A549 (cell line): ENCODE measurements around the gene IQGAP2. TPM values are rescaled to one million over a fixed set of nuclear protein-coding genes. Genes with fewer than 3 reads are reported as not detected.

Source experiments
- ATAC-seq, 2 experiments: fragments of 200-7000 bp in 1 of 2; fragments of >200 bp in 1 of 2; cut with Nextera tagmentation in 1 of 2; cut with Tn5 transposase in 1 of 2; 3 replicates each; pipeline versions ENCODE4 v1.8.0 to v1.9.1; 2018 to 2020; ENCODE audit warnings: mild to moderate bottlenecking in 1 of 2, moderate library complexity in 1 of 2
- CTCF ChIA-PET: fragments of 300-600 bp; sonication (Branson Sonifier 250); formaldehyde crosslinking; extraction: SDS; loops from one replicate; lab custom pipeline; 2021; ENCODE audit warnings: antibody characterized with exemption, inconsistent platforms; lab: Yijun Ruan, JAX
- POLR2A ChIA-PET: fragments of 350-600 bp; formaldehyde crosslinking; extraction: SDS; loops from one replicate; lab custom pipeline; 2021; ENCODE audit warnings: antibody characterized with exemption, inconsistent platforms; lab: Yijun Ruan, JAX
- DNase-seq, 2 experiments: peaks; one replicate each; pipeline versions ENCODE4 v3.0.0 to v3.0.0-alpha.2; 2011 to 2016; ENCODE audit warnings: low read depth in 1 of 2, low spot score in 1 of 2
- FAIRE-seq: peaks from 2 replicates; lab custom pipeline; 2011; peaks lifted over from hg19 to GRCh38; lab: Jason Lieb, UNC
- H3K27ac ChIP-seq, 2 experiments: fragments of >200 bp; sonication (Bioruptor Twin); formaldehyde crosslinking; 3 replicates each; pipeline ENCODE4 v1.5.1; 2016 to 2017
- H3K4me1 ChIP-seq: fragments of >200 bp; sonication (Bioruptor Twin); formaldehyde crosslinking; 3 replicates; pipeline ENCODE4 v1.6.1; 2016
- H3K4me2 ChIP-seq: fragments of >200 bp; sonication (Bioruptor Twin); formaldehyde crosslinking; 3 replicates; pipeline ENCODE4 v1.6.1; 2016
- H3K4me3 ChIP-seq: fragments of >200 bp; sonication (Bioruptor Twin); formaldehyde crosslinking; 3 replicates; pipeline ENCODE4 v1.5.1; 2016
- H3K9me3 ChIP-seq: fragments of >200 bp; sonication (Bioruptor Twin); formaldehyde crosslinking; 3 replicates; pipeline ENCODE4 v1.6.1; 2016
- BCL3 ChIP-seq: fragments of >200 bp; sonication (Bioruptor Twin); formaldehyde crosslinking; IDR thresholded peaks from 3 replicates; pipeline ENCODE4 v1.6.1; 2016
- CBX2 ChIP-seq: fragments of 200-600 bp; sonication (generic); IDR thresholded peaks from 2 replicates; pipeline ENCODE4 v1.6.1; 2016; ENCODE audit warnings: low read depth, mild to moderate bottlenecking, borderline replicate concordance
- CBX8 ChIP-seq: fragments of 200-600 bp; sonication (generic); IDR thresholded peaks from 2 replicates; pipeline ENCODE4 v1.6.1; 2016
- CEBPB ChIP-seq, 2 experiments: fragments of >200 bp in 1 of 2; sonication (Bioruptor Twin) in 1 of 2; formaldehyde crosslinking in 1 of 2; IDR thresholded peaks; 2 replicates each; pipeline ENCODE4 v1.6.1; 2012 to 2016
- CTCF ChIP-seq: fragments of >200 bp; sonication (Bioruptor Twin); formaldehyde crosslinking; IDR thresholded peaks from 3 replicates; pipeline ENCODE4 v1.5.1; 2016
- ELK1 ChIP-seq: fragments of 150-350 bp; IDR thresholded peaks from 2 replicates; pipeline ENCODE4 v1.6.1; 2014; ENCODE audit warnings: low read depth, mild to moderate bottlenecking, low read length
- EP300 ChIP-seq, 2 experiments: fragments of >200 bp; sonication (Bioruptor Twin); formaldehyde crosslinking; IDR thresholded peaks; 2 replicates in 1 of 2; 3 replicates in 1 of 2; pipeline ENCODE4 v1.6.1; 2016 to 2017
- GATA3 ChIP-seq: IDR thresholded peaks from 2 replicates; pipeline ENCODE4 v1.6.1; 2012; ENCODE audit warnings: borderline replicate concordance
- HDAC2 ChIP-seq: fragments of 200-600 bp; sonication (generic); IDR thresholded peaks from 2 replicates; pipeline ENCODE4 v1.6.1; 2016
- HEYL ChIP-seq: fragments of 250-450 bp; sonication (Bioruptor Pico); IDR thresholded peaks from 2 replicates; pipeline ENCODE4 v1.8.0; 2021; ENCODE audit warnings: mild to moderate bottlenecking, moderate library complexity
- HOXA7 ChIP-seq: fragments of 250-450 bp; sonication (Bioruptor Pico); IDR thresholded peaks from 2 replicates; pipeline ENCODE4 v1.5.0; 2020; ENCODE audit warnings: mild to moderate bottlenecking, moderate library complexity
- HOXB13 ChIP-seq: fragments of 250-450 bp; sonication (Bioruptor Pico); IDR thresholded peaks from 2 replicates; pipeline ENCODE4 v1.5.0; 2020; ENCODE audit warnings: low read depth, mild to moderate bottlenecking, moderate library complexity
- JUNB ChIP-seq: fragments of >200 bp; sonication (Bioruptor Twin); formaldehyde crosslinking; IDR thresholded peaks from 2 replicates; pipeline ENCODE4 v1.6.1; 2016
- KDM1A ChIP-seq: fragments of 200-600 bp; sonication (generic); IDR thresholded peaks from 2 replicates; pipeline ENCODE4 v1.6.1; 2016; ENCODE audit warnings: low read depth, mild to moderate bottlenecking
- MAX ChIP-seq: IDR thresholded peaks from 2 replicates; pipeline ENCODE4 v1.6.1; 2012
- NPAS2 ChIP-seq: fragments of 250-450 bp; sonication (Bioruptor Pico); IDR thresholded peaks from 2 replicates; pipeline ENCODE4 v1.8.0; 2022; ENCODE audit warnings: mild to moderate bottlenecking, moderate library complexity, borderline replicate concordance
- PHF8 ChIP-seq: fragments of 200-600 bp; sonication (generic); IDR thresholded peaks from 2 replicates; pipeline ENCODE4 v1.6.1; 2016; ENCODE audit warnings: low read depth, mild to moderate bottlenecking, antibody characterized with exemption, moderate library complexity, borderline replicate concordance
- REST ChIP-seq: fragments of 200-600 bp; sonication (generic); IDR thresholded peaks from 2 replicates; pipeline ENCODE4 v1.6.1; 2016; ENCODE audit warnings: antibody characterized with exemption, mild to moderate bottlenecking, moderate library complexity
- RFX5 ChIP-seq: fragments of 450-650 bp; IDR thresholded peaks from 2 replicates; pipeline ENCODE4 v1.7.1; 2014; ENCODE audit warnings: antibody characterized with exemption, mild to moderate bottlenecking, moderate library complexity
- SMC3 ChIP-seq: fragments of >200 bp; sonication (Bioruptor Twin); formaldehyde crosslinking; IDR thresholded peaks from 3 replicates; pipeline ENCODE4 v1.6.1; 2018; ENCODE audit warnings: inconsistent platforms
- SREBF2 ChIP-seq: fragments of 450-650 bp; IDR thresholded peaks from 2 replicates; pipeline ENCODE4 v1.6.1; 2014; ENCODE audit warnings: mild to moderate bottlenecking, moderate library complexity
- USF2 ChIP-seq: fragments of 450-650 bp; IDR thresholded peaks from 2 replicates; pipeline ENCODE4 v1.6.1; 2014; ENCODE audit warnings: antibody characterized with exemption
- ZFP36 ChIP-seq: fragments of 450-650 bp; IDR thresholded peaks from 2 replicates; pipeline ENCODE4 v1.6.1; 2014; ENCODE audit warnings: borderline replicate concordance; ENCODE audit not compliant: partially characterized antibody
- ZNF302 ChIP-seq: fragments of 250-450 bp; sonication (Bioruptor Pico); IDR thresholded peaks from 2 replicates; pipeline ENCODE4 v1.9.0; 2021; ENCODE audit warnings: inconsistent platforms, mild to moderate bottlenecking, moderate library complexity
- ZSCAN20 ChIP-seq: fragments of 250-450 bp; sonication (Bioruptor Pico); IDR thresholded peaks from 2 replicates; pipeline ENCODE4 v1.8.0; 2022; ENCODE audit warnings: mild to moderate bottlenecking, moderate library complexity
- WGBS: methylation state at CpG from one replicate; pipeline ENCODE4 v1.1.6; 2017; ENCODE audit errors: missing lambda C conversion rate; 5-methylcytosine and 5-hydroxymethylcytosine counted together
- polyA plus RNA-seq, 4 experiments: library from polyadenylated mRNA; depleted of rRNA in 3 of 4; stranded (reverse); fragments of >200 nt; fragmentation: RNase III in 1 of 4; extraction: RNeasy Plus Mini Kit Qiagen cat#74134 plus additional on column Dnase treatment in 1 of 4; gene quantifications; 2 replicates in 3 of 4; 3 replicates in 1 of 4; pipeline ENCODE4 v1.2.3, GENCODE V29; 2011 to 2017

IQGAP2 gene
- polyA plus RNA-seq, 2 of the 4 experiments (the other 2 are of a cell fraction) = 5.3 to 10.1 TPM

- Histone ChIP-seq H3K4me3 (no peak overlapping the region), H3K4me2 (no peak overlapping the region), H3K9me3 (no peaks in the 10 kb centered on the region), H3K27ac (no peak overlapping the region), H3K4me1 (peaks cover 22% of the 10 kb centered on the region)
- FAIRE-seq (no peak), ATAC-seq (no peak), DNase-seq (no peak)
- ChIA-PET POLR2A (no interaction called here), CTCF (interaction anchor here (1.0 to 10.7 kb wide), 2 partner anchors 17 to 54 kb away, joined by 3 to 81 read pairs; no protein-coding TSS in a partner anchor)
- no peak for TF ChIP-seq HEYL (CRISPR knock-in tag)
- TF ChIP-seq HOXB13 (CRISPR knock-in tag) = no peak
- TF ChIP-seq NPAS2 (CRISPR knock-in tag) = no peak
- TF ChIP-seq CBX8 = no peak
- no peak for TF ChIP-seq ZSCAN20 (CRISPR knock-in tag)
- WGBS = 74% methylated on average over 10 of the region's 10 CpGs
Observed at GRCh38 chr5:76720988-76721569, 318.0 kb downstream of the IQGAP2 start.

- Histone ChIP-seq H3K4me2 (no peak overlapping the region), H3K4me1 (peaks cover 15% of the 10 kb centered on the region), H3K27ac (no peak overlapping the region), H3K4me3 (no peak overlapping the region), H3K9me3 (peaks cover 6% of the 10 kb centered on the region; the same call in 1 of the 3 replicates)
- ChIA-PET CTCF (interaction anchor here (0.7 to 10.7 kb wide), 6 partner anchors 18 to 144 kb away, joined by 3 to 81 read pairs (median 3); no protein-coding TSS in a partner anchor), POLR2A (no interaction called here)
- ATAC-seq (no peak), DNase-seq (no peak), FAIRE-seq (no peak)
- WGBS = 69% methylated on average over 1 of the region's 1 CpG
- TF ChIP-seq CBX2 (no peak), MAX (no peak), RFX5 (no peak), SMC3 (no peak), SREBF2 (no peak), CTCF (no peak), HEYL (CRISPR knock-in tag) (no peak), USF2 (no peak), HDAC2 (peak; percentile 45; the same call in 1 of the 2 replicates), JUNB (no peak), ZNF302 (CRISPR knock-in tag) (no peak), HOXA7 (CRISPR knock-in tag) (no peak), REST (no peak), KDM1A (peak; percentile 86; the same call in 1 of the 2 replicates), ELK1 (no peak), GATA3 (no peak), EP300 (IDR thresholded peaks at IDR 0.05) (no peak), ZFP36 (peak; percentile 32), CEBPB (IDR thresholded peaks at IDR 0.05) (no peak), BCL3 (no peak), PHF8 (no peak)
Observed at GRCh38 chr5:76723266-76723665, 320.2 kb downstream of the IQGAP2 start.
